BJ (cell line): Measurements from ENCODE around the gene DUSP7. TPM values are rescaled to one million over a fixed set of nuclear protein-coding genes. Genes with fewer than 3 reads are reported as not detected.

Experiments
- CTCF ChIA-PET: fragments of 350-600 bp; formaldehyde crosslinking; extraction: SDS; loops from one replicate; lab custom pipeline; 2021; ENCODE audit warnings: antibody characterized with exemption, inconsistent platforms; lab: Yijun Ruan, JAX
- POLR2A ChIA-PET: fragments of 300-600 bp; sonication (Branson Sonifier 250); formaldehyde crosslinking; extraction: SDS; loops from one replicate; lab custom pipeline; 2021; ENCODE audit warnings: antibody characterized with exemption; lab: Charles Lee
- DNase-seq: peaks from one replicate; pipeline ENCODE4 v3.0.0-alpha.2; 2011; ENCODE audit warnings: low read depth
- H3K27me3 ChIP-seq: 2 replicates; pipeline ENCODE4 v1.6.0; 2011; ENCODE audit warnings: low read length; ENCODE audit not compliant: control insufficient read depth, insufficient read depth
- H3K36me3 ChIP-seq: 2 replicates; pipeline ENCODE4 v1.5.1; 2011; ENCODE audit warnings: low read length; ENCODE audit not compliant: control insufficient read depth, insufficient read depth
- H3K4me3 ChIP-seq: 2 replicates; pipeline ENCODE4 v1.5.1; 2011; ENCODE audit warnings: low read depth, mild to moderate bottlenecking, control low read depth, low read length
- polyA plus RNA-seq: library from polyadenylated mRNA; depleted of rRNA; stranded (reverse); fragments of >200 nt; gene quantifications from 2 replicates; pipeline ENCODE4 v1.2.3, GENCODE V29; 2011
- TF ChIP-seq, protein P1 (sequence below): IDR thresholded peaks from 2 replicates; pipeline ENCODE4 v1.5.1; 2011; ENCODE audit warnings: low read depth, mild to moderate bottlenecking, control low read depth, inconsistent platforms, low read length, moderate library complexity; ENCODE audit not compliant: insufficient read depth

The DUSP7 gene
- polyA plus RNA-seq, 1 experiment, result 37.0 TPM

DNA sequence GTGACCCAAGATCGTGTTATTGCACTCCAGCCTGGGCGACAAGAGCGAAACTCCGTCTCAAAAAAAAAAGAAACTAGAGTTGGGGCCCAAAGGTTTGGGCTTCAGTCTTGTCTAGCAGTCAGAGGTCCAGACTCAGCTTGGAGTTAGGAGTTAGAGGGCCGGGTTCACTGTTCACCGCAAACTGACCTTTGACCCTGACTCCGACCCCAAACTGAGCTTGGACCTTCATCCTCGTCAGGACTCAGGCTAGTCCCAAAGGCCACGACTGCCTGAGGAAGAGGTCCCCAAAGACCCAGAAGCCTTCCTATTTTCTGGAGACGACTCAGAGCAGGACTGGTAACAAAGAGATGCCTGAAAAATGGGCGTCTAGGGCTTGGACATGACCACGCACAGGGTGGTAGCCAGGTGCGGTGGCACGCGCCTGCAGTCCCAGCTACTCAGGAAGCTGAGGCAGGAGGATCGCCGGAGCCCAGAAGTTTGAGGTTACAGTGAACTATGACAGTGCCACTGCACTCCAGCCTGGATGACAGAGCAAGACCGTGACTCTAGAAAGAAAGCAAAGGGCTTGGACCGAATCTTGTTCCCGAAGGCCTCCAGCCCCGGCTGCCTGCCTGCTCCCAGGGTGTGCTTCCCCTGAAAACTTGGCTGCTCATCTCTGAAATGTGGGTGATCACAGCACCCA, 37.9 kb downstream of the DUSP7 start:
- no peak for DNase-seq
- Histone ChIP-seq H3K27me3 (no peaks in the 10 kb centered on the region), H3K36me3 (no peaks in the 10 kb centered on the region), H3K4me3 (no peak overlapping the region)
- ChIA-PET CTCF (interaction anchor here (0.6 to 2.2 kb wide), 2 partner anchors 16 to 124 kb away, joined by 3 to 6 read pairs; no protein-coding TSS in a partner anchor), POLR2A (no interaction called here)
- TF ChIP-seq, protein P1, sequence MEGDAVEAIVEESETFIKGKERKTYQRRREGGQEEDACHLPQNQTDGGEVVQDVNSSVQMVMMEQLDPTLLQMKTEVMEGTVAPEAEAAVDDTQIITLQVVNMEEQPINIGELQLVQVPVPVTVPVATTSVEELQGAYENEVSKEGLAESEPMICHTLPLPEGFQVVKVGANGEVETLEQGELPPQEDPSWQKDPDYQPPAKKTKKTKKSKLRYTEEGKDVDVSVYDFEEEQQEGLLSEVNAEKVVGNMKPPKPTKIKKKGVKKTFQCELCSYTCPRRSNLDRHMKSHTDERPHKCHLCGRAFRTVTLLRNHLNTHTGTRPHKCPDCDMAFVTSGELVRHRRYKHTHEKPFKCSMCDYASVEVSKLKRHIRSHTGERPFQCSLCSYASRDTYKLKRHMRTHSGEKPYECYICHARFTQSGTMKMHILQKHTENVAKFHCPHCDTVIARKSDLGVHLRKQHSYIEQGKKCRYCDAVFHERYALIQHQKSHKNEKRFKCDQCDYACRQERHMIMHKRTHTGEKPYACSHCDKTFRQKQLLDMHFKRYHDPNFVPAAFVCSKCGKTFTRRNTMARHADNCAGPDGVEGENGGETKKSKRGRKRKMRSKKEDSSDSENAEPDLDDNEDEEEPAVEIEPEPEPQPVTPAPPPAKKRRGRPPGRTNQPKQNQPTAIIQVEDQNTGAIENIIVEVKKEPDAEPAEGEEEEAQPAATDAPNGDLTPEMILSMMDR, result no peak

DNA sequence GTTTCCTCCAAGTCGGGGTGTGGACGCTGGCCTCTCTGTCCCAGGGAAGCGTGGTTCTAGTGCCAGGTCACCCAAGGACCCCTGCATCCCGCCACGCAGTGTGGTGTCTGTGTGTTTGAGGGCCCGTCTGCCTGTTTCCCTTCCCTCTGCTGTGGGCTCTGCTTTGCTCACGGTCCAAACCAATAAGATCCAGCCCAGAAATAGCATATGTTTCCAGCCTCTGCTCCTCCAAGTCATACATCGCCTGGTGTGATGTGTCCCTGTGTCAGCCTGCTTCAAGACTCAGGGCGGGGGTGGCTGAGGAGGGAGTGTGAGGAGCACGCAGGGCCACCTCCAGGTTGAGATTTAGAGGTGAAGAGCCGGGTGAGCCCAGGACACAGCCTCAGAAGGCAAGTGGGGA, 38.8 kb downstream of the DUSP7 start:
- no peaks in the 10 kb centered on the region for H3K36me3 ChIP-seq
- CTCF ChIA-PET, result interaction anchor here (1.6 kb wide), 1 partner anchor 13 kb away, joined by 7 read pairs; no protein-coding TSS in a partner anchor
- POLR2A ChIA-PET, result no interaction called here
- no peak overlapping the region for H3K4me3 ChIP-seq
- H3K27me3 ChIP-seq, result no peaks in the 10 kb centered on the region
- TF ChIP-seq, protein P1, result no peak
- no peak for DNase-seq

DNA sequence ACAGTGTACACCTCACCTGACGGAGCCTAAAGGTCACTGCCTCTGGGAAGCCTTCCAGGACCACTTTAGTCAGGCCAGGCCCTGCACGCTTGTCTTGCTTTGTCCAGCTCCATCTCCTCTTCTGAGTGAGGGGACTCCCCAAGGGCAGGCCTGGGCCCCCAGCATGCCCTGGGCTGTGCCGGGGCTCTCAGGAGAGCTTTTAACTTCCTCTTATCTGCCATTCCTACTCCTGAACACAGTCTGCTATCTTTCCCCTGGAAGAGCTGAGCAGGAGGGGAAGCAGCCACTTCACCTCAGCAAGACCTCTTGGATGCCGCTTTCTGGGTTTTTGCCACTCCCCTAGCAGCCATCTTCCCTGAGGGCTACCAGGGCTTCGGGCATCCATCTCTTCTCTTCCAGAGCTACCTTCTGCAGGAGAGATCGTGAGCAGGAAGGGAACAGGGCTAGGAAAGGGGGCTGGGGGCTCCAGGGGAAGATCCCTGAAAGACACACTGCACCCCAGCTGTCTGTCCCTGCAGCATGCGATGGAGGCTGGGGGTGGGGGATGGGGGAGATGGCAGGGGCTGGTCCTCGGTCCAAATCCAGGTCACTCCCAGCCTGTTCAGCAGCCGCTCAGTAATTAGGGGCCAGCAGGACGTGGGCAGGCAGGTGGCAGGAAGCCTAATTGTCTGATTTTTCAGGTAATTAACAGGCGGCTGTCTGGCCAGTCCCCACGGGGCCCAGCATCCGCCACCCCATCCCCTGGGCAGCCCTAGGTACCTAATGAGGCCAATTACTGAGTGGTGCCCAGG, 40.7 kb downstream of the DUSP7 start:
- DNase-seq, result no peak
- TF ChIP-seq, protein P1, result no peak
- CTCF ChIA-PET, result interaction anchor here (0.6 to 2.9 kb wide), 4 partner anchors 10 to 107 kb away, joined by 4 to 26 read pairs (median 6); no protein-coding TSS in a partner anchor
- POLR2A ChIA-PET, result no interaction called here
- no peak overlapping the region for H3K4me3 ChIP-seq
- no peaks in the 10 kb centered on the region for H3K36me3 ChIP-seq
- H3K27me3 ChIP-seq, result no peaks in the 10 kb centered on the region

DNA sequence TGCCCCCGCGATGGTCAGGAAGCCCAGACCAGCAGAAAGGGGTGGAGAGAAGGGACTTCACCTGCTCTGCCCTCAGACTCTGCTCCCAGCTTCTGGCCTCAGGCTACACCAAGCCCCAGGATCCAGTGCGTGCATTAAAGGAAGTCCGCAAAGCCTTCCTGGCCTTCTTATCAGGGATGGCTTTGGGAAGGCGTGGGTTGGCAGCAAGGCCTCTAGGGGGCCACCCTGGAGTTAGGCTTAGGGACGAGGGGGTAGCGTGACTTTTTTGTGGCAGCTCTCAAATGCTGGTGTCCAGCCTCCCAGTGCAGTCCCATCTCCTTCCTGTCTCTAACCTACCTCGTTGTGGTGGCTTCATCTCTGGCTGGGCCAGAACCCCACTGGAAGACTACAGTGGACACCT, 41.8 kb downstream of the DUSP7 start:
- DNase-seq, result no peak
- H3K27me3 ChIP-seq, result no peaks in the 10 kb centered on the region
- POLR2A ChIA-PET, result no interaction called here

More for the DNA sequence above, 41.8 kb downstream of the DUSP7 start:
- H3K36me3 ChIP-seq, result no peaks in the 10 kb centered on the region
- TF ChIP-seq, protein P1, result peak; percentile 56
- no peak overlapping the region for H3K4me3 ChIP-seq
- CTCF ChIA-PET, result interaction anchor here (0.6 to 2.9 kb wide), 5 partner anchors 9 to 108 kb away, joined by 4 to 26 read pairs (median 8); no protein-coding TSS in a partner anchor
